ENCODE measurements around the gene HOTAIR.

The HOTAIR gene

GRCh38 chr12:53932915-53933314 lies 41.8 kb downstream of the HOTAIR start:
- no peak for TF ChIP-seq CTCF (IDR thresholded peaks at IDR 0.05; ENCODE audit: insufficient read depth, low read depth, low read length, missing control alignments)

GRCh38 chr12:53931844-53932581 lies 42.7 kb downstream of the HOTAIR start:
- DNase-seq (ENCODE audit: low read depth) = no peak
- TF ChIP-seq CTCF (IDR thresholded peaks at IDR 0.05; ENCODE audit: insufficient read depth, low read depth, low read length, missing control alignments) = no peak
- H3K4me3 ChIP-seq (ENCODE audit: low read depth, low read length) = no peak overlapping the region

More at GRCh38 chr12:53932915-53933314, 41.8 kb downstream of the HOTAIR start:
- DNase-seq (ENCODE audit: low read depth) = no peak
- no peak overlapping the region for H3K4me3 ChIP-seq (ENCODE audit: low read depth, low read length)

- no peak for TF ChIP-seq CTCF (IDR thresholded peaks at IDR 0.05; ENCODE audit: insufficient read depth, low read depth, low read length, missing control alignments)
- no peak overlapping the region for H3K4me3 ChIP-seq (ENCODE audit: low read depth, low read length)
- DNase-seq (ENCODE audit: low read depth) = no peak
These were observed 44.0 kb downstream of the HOTAIR start for GRCh38 chr12:53930591-53931255.

GRCh38 chr12:53929527-53929926 lies 45.2 kb downstream of the HOTAIR start:
- TF ChIP-seq CTCF (IDR thresholded peaks at IDR 0.05; ENCODE audit: insufficient read depth, low read depth, low read length, missing control alignments) = no peak
- H3K4me3 ChIP-seq (ENCODE audit: low read depth, low read length) = no peak overlapping the region
- DNase-seq (ENCODE audit: low read depth) = no peak

GRCh38 chr12:53928054-53928835 lies 46.5 kb downstream of the HOTAIR start:
- no peak for TF ChIP-seq CTCF (IDR thresholded peaks at IDR 0.05; ENCODE audit: insufficient read depth, low read depth, low read length, missing control alignments)
- DNase-seq (ENCODE audit: low read depth) = no peak
- no peak overlapping the region for H3K4me3 ChIP-seq (ENCODE audit: low read depth, low read length)

- no peak for DNase-seq (ENCODE audit: low read depth)
These were observed 47.3 kb downstream of the HOTAIR start for GRCh38 chr12:53927220-53928029.

More at GRCh38 chr12:53927220-53928029, 47.3 kb downstream of the HOTAIR start:
- TF ChIP-seq CTCF (IDR thresholded peaks at IDR 0.05; ENCODE audit: insufficient read depth, low read depth, low read length, missing control alignments) = no peak
- no peak overlapping the region for H3K4me3 ChIP-seq (ENCODE audit: low read depth, low read length)

Measured in GM12865 (cell line).